ENCODE measurements around the gene RAPGEF4.
"Not testable (repeated sequence)": the region's sequence is repeated elsewhere in the genome, so short reads cannot be mapped to it uniquely, and the experiment has no call there.

RAPGEF4 gene

DNA sequence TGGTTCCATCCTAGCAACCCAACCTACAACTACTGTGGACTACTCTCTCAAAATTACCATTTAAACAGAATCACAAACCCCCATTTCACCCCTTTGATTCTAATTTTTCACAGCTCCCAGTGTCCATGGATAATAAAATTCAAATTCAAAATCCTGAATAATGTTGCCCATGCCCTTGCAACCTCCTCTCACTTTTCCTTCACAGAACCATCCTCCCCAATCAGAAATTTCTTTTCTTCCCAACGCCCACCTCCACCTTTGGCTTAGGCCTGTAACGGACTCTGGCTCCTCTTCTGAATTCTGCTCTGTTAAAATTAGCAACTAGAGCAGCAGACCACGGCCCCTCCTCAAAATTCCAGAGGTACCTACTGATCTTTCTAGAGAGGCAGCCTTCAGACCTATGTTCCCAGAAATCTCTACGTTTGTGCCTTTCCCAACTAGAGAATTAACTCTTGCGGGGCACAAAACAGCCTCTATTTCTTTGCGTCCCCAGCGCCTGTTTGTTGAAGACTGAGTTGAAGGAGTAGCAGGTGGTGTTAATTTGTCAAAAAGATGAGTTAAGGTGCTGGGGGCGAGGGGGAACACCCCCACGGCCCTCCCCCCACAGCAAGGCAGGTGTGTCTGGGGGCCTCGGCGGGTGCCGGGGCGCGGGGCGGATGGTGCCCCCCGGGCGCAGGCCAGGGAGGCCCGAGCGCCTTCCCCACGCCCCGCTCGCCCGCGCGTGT, 339.6 kb downstream of the RAPGEF4 start:
- DNase-seq (ENCODE audit: low read depth): no peak

DNA sequence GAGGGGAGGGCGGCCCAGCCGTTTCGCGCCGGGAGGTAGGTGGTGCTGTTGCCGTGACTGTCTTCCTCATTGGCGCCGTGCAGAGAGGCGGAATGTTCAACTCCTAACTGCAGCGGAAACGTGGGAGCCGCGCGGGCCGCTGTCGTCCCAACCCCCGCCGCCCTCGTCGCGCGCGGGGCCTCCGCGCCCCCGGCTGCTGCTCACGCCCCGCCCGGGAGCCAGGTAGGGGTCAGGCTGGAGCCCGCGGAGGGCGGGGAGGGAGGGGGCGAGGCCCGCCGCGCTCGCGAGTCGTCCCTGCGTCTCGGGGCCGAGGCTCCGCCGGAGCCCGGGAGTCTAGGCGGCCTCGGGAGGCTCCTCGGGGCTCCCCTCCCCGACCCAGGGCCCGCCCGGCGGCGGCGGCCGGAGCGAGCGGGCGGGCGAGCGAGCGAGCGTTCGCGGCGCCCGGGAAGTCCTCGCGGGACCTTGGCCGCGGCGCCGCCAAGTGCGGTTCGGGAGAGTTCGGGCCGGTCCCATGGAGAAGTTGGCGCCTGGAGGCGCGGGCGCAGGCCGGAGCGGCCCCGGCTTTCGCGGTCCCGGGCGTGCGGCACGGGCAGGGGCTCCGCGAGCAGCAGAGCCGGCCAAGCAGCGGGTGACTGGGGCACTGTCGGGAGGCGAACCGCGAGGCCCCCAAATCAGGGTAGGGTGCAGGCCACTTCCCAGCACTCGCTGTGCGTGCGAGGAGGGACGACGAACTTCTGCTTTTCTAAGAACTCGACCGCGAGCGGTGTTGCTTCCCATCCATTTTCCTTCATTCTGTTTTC, 340.3 kb downstream of the RAPGEF4 start, which contains the start of gene MAP3K20:
Gene MAP3K20, plus strand, starts transcription at position 66 of the 800 bp plus-strand sequence. CDS start 15,186 bp downstream, outside the sequence.
- no peak for DNase-seq (ENCODE audit: low read depth)

DNA sequence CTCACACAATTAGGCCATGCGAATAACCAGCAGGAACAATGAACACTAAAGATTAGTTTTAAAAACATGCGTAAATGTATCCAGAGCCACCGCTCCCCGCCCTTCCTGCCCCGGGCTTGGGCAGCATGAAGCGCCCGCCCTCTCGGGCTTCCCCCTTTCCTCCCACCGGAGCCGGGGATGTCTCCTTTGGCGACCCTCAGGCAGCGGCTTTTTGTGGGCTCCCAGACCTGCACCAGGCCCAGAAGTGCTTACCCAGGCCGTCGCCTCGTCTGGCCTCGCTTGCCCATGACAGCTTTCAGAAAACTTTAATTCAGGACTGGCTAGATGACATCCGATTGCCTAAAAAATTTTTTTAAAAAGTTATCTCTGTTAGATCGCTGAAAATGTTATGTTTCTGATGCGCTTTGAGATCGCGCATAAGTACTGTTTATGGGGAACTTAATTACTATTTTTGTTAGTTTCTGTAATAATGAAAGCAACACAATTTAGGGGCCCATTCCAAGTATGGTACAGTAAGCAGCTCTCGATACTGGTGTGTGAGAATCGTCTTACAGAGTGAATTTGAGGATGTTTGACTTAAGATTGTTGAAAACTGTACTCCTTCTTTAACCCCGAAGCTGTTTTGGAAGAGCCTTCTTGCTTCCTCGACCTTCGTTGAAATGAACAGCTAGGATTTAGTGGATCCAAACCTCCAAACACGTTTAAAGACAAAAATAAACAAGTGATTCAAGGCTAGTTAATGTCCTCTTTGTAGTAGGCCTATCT, 341.1 kb downstream of the RAPGEF4 start:
- DNase-seq (ENCODE audit: low read depth): no peak

DNA sequence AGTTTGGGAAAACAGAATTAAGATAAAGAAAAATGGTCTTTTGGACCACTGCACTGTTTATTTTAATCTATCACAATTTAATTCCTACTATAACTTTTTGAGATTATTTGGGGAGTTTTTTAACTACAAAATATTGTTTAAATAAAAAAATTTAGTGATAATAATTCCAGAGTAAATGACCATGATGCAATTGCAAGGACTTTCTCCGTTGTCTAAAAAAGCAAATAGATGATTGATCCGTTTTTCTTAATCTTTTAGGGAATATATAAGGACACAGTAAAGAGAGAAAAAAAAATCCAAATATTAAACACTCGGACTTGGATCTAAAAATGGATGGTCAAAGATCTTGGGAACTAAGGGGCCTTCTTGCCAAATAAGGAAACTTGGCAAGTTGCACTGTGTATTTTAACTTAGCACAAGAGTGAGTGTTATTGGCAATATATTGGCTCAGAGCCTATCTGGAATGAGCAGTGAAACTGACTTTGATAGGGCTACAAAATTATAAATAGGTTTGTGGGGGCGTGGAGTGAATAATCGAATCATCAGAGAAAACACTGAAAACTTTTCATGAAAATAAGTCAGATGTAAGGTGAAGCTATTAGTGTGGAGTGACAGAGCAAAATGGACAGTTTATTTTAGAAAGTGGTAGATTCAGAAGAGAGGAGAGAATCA, 342.0 kb downstream of the RAPGEF4 start:
- DNase-seq (ENCODE audit: low read depth): peak; percentile 39

DNA sequence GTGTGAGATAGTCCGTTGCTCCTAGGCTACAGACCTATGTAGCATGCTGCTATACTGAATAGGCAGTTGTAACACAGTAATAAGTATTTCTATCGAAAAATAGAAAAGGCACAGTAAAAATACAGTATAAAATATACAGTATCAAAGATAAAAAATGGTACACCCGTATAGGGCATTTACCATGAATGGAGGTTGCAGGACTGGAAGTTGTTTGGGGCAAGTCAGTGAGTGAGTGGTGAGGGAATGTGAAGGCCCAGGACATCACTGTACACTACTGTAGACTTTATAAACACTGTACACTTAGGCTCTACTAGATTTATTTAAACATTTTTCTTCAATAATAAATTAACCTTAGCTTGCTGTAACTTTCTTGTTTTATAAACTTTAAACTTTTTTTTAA, 343.5 kb downstream of the RAPGEF4 start:
- DNase-seq (ENCODE audit: low read depth): no peak

DNA sequence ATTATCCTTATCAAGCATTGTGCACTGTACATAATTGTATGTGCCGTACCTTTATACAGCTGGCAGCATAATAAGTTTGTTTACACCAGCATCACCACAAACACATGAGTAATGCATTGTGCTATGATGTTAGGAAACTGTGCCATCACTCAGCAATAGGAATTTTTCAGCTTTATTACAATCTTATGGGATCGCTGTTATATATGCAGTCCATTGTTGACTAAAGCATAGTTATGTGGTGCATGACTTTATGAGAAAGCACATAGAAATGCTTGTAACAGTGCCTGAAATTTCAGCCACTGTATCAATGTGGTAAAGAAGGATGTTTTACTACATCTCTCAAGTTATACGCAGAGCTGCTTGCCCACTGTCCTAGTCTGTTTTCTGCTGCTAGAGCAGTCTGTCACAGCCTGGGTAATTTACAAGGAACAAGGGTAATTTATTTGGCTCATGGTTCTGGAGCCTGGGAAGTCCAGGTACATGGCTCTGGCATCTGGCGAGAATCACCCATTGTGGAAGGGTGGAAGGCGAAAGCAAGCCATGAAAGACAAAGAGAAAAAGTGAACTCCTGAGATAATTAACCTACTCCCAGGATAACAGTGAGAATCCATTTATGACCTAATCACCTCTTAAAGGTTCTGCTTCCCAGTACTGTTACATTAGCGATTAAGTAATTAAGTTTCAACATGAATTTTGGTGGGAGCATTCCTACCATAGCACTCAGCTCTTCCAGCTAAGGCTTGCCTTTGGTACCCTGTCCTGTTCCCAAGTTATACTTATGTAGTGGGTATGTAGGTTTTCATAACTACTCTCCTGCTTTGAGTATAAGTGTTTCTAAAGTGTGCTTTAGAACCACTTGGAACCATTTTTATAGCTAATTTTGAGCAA, 344.6 kb downstream of the RAPGEF4 start:
- peak; percentile 71 for DNase-seq (ENCODE audit: low read depth)

DNA sequence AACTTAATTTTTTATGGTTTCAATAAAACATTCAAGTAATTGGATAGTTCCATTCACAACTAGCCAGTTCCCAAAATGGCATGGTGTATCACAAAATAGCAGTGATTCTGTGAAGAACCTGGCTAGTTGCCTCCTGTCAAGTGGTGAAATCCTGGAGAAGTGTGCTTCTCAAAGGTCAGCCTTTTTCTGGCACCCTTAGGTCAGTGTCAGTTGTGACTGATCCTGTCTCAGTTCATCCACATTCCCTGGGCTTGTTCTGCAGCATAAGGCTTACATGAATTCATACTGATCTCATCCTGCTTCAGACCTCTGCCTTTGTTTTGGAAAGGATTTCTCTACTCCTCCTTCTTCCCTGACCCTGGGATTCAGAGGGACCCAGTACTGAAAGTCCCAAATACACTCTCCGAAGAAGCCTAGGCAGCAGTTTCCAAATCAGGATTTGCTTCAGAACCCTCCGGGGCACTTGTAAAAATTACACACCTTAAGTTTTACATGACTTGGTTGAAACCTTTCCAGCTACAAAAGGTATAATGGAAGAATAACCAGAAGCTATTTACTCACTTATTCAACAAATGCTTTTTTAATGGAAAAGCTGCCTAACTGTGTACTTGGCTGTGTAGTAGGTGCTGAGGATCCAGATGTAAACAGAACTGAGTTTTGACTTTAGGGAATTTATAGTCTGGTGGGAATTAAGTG, 351.0 kb downstream of the RAPGEF4 start:
- DNase-seq (ENCODE audit: low read depth): no peak

DNA sequence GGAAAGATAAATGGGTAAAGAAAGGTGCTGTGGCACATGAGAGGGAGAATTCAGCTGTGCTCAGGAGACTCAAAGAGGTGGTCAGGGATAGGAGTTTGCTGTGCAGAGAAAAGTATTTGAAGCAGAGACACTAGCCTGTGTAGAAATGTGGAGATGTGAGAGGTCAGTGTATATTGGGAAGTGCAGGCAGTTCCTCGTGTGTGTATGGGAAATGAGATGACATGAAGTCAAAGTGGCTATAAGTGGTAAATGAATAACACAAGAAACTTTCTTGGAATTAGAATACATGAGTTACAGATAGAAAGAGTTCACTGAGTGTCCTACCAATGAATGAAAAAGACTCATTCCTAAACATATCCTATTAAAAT, 351.6 kb downstream of the RAPGEF4 start:
- DNase-seq (ENCODE audit: low read depth): no peak

DNA sequence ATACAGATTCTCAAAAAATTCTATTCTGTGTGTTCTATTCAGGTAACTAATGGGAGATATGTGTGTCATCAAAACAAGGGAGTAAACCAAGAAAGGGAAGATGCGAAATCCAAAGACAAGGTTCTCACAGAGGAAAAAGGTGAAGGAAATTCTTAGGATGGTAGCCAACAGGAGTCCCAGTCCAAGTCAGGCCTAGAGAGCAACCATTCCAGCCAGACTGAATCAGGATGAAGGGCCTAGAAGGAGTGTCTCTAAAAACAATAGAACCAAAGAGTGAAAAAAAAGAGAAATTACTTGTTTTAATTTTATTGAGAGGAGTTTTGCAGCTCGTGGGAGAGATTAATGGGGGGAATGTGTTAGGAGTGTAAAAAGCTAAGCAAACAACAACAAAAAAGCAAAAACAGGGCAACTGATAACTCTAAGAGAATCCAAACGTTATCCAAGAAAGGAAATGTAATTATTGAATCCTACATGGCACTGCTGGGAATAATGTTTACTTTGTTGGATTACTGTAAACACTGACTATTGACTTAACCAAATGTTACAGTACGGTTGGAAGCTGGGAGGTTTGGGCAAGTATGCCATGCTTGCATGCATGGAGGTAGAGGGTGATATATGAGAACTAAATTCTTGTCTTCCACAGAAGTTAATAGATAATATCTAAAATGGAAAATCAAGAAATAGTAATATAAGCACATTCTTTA, 352.3 kb downstream of the RAPGEF4 start:
- no peak for DNase-seq (ENCODE audit: low read depth)

DNA sequence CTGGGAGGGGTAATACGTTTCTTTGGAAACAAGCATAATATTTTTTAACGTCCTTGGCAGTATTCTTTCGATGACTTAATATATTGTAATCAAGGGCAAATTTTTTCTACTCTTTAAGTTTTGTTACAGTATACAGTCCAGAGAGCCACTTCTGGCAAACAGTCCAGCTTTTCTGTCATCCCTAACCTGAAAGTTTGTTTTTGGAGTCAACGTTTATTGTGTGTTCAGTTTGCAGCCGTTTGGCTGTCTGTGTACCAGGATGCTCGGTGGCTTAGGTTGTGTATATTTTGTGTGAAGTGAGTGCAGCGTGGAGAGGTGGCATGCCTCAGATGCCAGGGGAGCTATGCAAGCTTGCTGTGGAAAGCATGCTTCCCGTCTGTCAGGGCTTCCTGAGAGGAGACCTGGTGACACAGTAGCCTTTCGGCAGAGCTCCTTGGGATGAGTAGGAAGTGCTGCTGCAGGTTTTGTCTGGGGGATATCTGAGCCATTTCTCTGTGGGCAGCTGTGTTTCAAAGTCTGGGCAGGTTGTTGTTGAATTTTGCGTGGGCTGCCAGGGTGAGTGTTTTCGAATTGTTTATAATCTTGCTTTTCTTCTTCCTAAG, 354.7 kb downstream of the RAPGEF4 start:
- DNase-seq (ENCODE audit: low read depth): no peak

DNA sequence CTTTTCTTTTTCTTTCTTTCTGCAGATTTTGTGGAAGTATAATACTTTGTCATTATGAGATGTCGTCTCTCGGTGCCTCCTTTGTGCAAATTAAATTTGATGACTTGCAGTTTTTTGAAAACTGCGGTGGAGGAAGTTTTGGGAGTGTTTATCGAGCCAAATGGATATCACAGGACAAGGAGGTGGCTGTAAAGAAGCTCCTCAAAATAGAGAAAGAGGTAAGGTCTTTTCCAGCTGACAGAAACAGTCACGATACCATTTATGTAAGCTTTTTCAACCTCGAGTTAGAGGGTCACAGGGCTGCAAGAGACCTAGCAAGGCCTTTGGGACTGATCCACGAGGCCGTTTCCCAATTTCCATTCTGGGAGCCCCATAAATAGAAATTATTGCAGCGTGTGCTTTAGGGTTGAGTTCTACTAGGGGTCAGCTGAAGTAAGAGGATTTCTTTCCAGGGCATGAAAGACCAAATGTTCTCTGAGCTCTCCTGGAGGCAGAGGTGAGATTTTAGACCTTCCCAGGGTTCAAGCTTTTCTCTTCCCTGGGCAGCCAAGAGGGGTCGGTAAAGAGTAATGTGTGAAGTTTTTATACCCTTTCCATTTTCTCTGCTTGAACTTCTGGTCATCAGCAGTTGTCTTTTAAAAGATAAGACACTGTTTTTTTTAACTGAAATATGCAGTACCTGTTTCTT, 355.5 kb downstream of the RAPGEF4 start:
- no peak for DNase-seq (ENCODE audit: low read depth)

DNA sequence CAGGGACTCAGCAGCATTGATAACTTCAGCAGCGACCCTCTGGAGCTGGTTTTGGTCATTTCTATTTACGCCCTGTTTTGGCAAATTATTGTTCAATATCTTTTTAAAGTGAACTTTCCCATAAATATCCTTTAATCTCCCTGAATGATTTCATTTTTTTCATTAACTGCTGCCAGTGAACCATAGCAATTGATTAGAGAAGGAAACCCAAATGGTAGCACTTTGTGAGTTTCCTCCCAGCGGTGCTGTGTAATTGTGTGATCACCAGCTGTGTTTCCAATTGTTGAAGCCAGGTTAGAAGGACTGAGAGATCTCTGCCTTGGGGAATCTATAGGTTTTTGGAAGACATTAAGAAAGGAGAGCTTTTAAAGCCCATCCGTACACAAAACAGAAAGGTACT, 356.3 kb downstream of the RAPGEF4 start:
- DNase-seq (ENCODE audit: low read depth): no peak

DNA sequence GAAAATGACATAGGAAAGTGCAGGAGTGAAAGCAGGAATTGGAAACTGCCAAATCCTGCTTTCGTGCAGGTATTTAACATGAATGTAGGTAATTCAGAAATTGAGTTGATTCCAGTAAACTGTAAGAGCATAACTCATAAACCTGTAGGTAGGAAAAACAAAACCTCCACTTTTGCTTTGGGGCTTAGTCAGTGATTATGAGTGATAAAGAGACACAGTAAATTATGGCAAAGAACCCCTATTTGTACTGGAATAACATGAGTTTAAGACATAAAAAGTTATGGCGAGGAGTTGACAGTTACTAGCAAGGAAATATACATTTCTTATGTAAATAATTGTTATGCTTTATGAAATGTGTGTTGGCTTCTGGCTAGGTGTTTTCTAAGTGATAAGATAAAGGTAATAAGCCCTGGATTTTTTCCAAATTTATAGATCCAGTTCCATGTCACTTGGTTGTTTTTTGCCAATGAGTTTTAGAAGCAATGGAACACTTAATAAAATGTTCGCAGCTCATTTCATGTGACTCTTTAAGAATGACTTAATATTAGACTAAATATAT, 357.3 kb downstream of the RAPGEF4 start:
- DNase-seq (ENCODE audit: low read depth): no peak

DNA sequence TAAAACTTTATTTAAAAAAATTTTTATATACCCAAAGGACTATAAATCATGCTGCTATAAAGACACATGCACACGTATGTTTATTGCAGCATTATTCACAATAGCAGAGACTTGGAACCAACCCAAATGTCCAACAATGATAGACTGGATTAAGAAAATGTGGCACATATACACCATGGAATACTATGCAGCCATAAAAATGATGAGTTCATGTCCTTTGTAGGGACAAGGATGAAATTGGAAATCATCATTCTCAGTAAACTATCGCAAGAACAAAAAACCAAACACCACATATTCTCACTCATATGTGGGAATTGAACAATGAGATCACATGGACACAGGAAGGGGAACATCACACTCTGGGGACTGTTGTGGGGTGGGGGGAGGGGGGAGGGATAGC, 358.0 kb downstream of the RAPGEF4 start:
- DNase-seq (ENCODE audit: low read depth): not testable (repeated sequence)

DNA sequence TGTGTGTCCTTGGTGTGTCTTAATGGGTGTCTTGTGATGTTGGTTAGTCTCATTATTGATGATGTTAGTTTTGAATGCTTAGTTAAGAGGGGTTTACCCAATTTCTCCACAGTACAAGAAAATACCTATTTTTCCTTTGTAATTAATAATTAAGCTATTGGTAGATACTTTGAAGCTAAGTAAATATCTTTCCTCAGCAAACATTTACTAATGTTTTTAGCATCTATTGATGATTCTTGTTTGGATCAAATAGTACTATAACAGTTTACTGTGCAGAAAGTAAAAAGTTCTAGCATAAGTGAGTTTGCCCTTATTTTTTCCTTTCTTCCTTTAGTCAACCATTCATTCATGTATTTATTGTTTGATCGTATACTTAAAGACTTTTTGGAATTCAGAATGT, 359.1 kb downstream of the RAPGEF4 start:
- no peak for DNase-seq (ENCODE audit: low read depth)

DNA sequence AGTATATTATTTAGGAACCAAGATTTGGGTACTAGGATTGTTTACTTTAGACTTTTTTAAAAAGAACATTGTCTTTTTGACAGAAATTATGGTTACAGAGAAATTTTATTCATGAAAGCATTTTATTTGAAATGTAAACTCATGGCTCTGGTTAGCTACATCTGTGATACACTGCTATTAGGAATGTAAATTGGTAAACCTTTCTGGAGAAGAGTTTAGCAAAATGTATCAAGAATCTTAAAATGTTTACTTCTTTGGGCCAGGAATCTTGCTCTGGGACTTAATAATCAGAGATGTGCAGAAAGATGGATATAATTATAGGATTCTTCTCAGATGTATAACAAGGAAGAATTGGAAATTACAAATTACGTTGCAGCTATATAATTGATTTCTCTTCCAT, 359.7 kb downstream of the RAPGEF4 start:
- DNase-seq (ENCODE audit: low read depth): no peak

DNA sequence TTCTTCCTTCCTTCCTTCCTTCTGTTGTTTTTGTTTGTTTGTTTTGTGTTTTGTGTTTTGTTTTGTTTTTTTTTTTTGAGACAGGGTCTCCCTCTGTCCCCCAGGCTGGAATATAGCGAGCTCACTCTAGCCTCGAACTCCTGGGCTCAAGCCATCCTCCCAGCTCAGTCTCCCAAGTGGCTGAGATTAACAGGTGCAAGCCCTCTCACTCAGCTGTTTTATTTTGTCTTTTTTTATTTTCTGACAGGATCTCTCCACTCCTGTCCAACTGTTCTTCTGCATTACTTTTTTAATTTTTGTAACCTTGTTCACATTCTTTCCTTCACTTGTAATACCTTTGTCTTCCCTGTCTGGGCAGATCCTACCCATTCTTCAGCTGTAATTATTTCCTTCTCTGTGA, 363.6 kb downstream of the RAPGEF4 start:
- no peak for DNase-seq (ENCODE audit: low read depth)

DNA sequence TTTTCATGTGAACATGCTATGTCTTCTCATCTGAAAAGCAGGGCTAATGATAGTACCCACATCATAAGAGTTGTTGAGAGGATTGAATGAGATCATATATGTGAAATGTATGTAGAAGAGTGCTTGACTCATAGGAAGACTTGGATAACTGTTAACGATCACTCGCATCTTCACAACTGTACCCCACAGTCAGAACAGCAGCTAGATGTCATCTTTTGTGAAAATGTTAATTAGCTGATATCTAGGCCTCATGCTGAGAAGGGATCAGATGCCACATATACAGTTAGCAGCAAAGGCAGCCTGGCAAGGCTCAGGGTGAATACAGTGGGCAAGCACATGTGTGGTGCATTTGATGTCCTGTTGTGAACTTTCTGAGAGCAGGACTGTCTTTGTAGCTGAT, 364.2 kb downstream of the RAPGEF4 start:
- DNase-seq (ENCODE audit: low read depth): no peak

DNA sequence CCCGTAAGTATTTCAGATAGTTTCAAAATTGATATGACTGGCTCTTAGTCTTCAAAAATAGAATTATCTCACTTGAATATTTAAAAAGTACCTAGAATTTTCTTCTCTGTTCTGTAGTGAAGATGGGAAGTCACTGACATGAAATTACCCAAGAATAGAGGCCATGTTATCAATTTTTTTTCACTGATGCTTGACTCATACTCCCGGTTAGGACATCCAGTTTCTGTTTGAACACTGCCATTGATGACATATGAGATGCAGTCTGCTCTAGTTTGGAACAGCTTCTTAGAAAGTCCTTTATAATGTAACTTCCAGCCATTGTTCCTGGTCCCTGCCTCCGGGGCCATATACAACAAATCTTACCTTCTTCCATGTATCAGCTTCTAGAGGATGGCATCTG, 366.0 kb downstream of the RAPGEF4 start:
- no peak for DNase-seq (ENCODE audit: low read depth)
